ENCODE measurements around the gene TECPR2.
"Not testable (repeated sequence)": the region's sequence is repeated elsewhere in the genome, so short reads cannot be mapped to it uniquely, and the experiment has no call there.

The TECPR2 gene

DNA sequence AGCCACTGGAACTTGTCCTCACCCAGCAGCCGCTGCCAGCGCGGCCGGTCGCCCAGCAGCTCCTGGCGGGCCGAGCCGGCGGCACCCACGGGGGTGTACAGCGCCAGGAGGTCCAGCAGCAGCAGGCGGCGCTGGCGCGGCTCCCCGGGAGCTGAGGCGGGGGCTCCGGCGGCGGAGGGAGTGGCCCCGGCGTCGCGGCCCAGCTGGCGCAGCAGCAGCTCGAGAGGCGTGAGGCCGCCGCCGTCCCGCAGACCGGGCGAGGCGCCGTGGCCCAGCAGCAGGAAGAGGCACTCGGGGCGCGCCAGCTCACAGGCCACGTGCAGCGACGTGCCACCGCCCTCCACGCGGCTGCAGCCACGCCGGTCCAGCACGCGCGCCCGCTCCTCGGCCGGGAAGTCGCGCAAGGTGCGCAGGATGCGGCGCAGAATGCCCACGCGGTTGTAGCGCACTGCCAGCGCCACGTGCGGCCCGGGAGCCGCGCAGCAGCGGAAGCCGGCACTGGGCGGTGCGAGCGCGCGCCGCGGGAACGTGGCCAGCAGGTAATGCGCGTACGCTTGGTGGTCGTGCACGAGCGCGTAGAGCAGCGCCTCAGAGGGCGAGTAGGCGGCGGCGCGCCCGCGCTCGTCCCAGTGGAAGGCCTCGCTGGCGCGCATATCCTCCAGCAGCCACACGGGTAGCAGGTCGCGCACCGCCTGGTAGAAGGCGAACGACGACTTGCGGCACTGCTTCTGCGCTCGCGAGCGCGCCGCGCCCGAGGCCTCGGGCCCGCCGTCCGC is 144.5 kb downstream of the TECPR2 start:
- DNase-seq (ENCODE audit: low read depth in 2 of 3, low spot score in 1 of 3) = no peak

DNA sequence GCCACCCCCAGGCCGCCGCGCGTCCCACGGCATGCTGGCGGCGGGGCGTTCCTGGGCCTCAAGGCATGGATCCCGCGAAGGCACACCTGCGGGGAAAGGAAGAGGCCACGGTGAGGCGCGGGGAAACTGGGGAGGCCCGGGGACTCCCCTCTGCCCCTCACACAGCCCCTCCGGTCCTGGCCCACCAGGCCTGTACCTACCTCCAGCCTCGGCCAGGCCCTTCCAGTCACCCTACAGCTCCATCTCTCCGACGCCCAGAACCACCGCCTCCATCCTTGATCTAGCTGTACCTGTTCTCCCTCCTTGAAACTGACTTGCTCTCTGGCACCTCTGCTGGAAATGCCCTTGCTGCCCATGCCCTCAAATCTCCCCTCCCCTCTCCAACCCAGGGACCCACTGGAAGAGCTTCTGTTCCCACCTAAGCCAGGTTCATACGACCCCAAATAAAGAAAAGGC is 145.1 kb downstream of the TECPR2 start:
- no peak for DNase-seq (ENCODE audit: low read depth in 2 of 3, low spot score in 1 of 3)

DNA sequence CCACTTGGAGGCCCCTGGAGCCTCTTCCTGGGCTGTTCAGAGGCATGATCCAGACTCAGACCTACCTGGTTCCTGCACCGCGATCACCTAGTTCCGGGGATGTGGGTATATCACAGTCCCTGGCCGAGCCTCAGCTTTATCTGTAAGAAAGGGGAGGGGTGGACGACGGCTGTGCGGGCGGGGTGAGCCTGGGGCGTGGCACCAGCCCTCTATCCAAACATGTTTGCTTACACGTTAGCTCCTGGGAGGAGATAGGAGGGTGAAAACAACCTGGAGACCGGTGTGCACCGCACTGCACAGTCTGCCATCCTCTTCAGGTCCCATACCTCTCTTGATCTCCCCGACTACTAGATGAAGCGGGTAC is 145.7 kb downstream of the TECPR2 start:
- no peak for DNase-seq (ENCODE audit: low read depth in 2 of 3, low spot score in 1 of 3)

DNA sequence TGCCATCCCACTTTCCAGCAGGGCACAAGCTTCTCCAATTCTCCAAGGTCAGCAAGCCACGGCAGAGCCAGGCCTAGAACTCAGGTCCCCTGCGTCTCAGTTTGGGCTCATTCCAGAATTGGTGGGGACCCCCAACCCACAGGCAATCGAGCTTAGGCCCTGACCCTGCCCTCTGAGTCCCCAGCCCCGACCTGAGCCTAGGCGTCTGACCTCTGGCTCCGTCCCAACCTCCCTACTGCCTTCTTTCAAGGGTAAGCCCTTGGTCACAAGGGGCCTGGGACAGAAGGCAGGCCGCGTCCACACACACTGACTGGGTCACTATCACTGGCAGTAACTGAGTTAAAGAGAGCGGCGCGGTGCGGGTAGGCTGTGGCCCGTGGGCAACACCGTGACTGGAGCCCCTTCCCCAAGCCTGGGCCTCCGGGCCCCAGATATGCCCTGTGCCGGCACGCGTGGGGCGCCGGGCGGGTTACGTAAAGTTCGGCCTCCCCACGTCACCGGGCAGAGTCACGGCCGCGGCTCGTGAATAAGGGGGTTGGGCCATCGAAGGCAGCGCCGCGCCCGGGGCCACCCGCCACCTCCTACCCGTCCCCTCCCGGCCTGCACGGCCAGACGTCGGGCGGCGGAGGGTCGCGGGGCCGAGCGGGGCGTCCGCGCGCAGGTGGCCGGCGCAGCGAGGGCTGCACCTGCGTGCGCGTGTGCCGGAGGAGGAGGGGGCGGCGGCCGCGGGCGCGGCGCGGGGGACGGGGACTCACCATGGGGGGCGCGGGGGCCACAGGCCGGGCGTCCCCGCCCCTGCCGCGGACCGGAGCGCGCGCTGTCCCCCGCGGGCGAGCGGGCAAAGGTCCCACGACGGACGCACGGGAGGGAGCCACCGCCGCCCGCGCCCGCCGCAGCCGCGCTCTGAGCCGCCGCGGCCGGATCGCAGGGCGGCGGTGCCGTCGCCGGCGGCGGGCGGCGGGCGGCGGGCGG is 146.3 kb downstream of the TECPR2 start:
- DNase-seq (ENCODE audit: low read depth in 2 of 3, low spot score in 1 of 3) = no peak

DNA sequence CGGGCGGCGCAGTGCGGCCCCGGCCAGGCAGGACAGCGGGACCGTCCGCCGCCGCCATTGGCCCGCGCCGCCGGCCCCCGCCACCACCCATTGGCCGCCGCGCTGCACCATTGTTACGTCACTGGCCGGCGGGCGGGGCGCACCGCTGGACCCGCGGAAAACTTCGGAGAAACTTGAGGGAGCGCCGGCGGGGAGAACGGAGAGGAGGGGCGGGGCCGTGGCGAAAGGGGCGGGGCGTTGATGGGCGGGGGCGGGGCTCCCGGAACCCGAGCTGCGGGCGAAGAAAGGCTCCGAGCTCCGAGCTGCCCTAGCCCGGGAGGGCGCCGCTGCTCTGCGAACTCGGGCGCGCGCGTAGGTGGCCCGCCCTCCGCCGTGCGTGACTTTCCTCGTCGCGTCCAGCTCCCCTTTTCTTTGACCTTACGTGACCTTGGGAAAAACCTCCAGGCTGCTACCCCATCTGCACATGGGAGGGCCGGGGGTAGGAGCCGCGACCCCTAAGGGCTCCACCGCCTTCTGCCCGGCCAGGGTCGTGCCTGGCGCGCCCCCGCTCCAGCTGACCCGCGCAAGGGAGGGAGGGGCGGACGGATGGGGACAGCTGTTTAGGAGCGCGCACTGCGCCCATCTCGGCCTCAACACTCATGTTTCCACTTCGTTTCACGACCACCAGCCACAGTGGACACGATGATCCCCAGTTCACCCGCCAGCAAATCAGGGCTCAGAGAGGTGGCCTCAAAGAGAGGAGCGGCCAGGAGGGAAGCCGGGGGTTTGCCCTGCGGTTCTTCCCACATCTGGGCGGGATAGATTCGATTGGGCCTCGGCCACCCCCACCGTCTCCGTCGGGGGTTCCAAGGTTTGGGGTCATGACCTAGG is 147.2 kb downstream of the TECPR2 start, which contains the start of gene ANKRD9:
ANKRD9 (minus strand) TSS at position 31 of the 870 bp plus-strand sequence. CDS start 1,887 bp downstream, outside the sequence.
- DNase-seq (ENCODE audit: low read depth in 2 of 3, low spot score in 1 of 3) = peak; percentile 84 to 89 (median 87)

DNA sequence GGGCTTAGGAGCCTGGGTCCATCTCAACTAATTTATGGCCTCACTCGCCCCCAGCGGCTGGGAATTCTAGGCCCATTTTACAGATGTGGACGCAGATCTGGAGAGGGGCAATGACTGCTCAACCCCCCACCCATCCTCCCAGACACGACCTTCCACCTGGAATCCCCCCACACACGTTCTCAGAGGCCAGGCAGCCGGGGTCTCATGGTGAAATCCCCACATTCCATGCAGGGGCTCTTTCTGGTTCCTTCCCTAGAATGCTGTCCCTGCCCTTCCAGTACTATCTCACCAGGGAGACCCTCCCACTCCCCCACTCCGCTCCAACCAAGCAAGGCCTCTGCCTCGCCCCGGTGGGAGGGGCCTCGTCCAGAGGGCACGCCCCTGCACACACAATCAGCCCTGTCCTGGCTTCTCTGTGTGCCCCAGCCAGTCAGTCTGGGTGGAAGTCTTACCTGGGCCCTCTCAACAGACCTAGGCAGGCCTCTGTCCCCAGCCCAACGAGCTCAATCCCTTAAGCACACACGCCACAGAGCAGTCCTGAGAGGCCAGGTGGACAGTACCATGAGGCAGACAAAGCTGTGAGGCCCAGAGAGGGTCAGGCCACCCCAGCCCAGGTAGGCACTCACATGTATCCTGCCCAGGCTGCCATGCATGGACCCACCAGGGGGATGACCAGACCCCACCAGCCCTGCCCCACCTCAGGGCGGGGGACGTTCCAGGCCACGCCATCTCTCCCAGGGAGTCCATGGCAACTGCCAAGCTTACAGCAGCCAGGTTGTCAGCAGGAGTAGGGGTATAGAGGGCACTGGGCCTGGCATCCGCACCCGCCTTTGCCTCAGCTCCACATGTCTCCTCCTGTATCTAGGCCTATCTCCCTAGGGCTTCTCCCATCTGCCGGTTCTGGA is 148.1 kb downstream of the TECPR2 start:
- no peak for DNase-seq (ENCODE audit: low read depth in 2 of 3, low spot score in 1 of 3)

DNA sequence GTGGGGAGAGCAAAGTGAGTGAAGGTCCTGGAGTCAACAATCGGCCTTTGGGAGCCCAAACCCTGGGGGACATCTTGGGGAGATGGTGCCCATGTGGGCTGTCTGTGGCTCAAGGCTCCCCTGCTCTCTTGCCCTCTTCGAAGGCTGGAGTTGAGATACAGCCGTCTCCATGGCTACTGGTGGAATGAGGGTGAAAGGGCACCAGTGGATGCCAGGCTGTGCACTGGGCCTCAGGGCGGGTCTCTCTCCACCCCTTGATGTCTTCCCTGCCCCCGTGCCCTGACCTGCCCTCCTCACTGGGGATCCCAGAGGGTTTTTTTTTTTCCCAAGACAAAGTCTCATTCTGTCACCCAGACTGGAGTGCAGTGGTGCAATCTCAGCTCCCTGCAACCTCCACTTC is 148.8 kb downstream of the TECPR2 start:
- no peak for DNase-seq (ENCODE audit: low read depth in 2 of 3, low spot score in 1 of 3)

DNA sequence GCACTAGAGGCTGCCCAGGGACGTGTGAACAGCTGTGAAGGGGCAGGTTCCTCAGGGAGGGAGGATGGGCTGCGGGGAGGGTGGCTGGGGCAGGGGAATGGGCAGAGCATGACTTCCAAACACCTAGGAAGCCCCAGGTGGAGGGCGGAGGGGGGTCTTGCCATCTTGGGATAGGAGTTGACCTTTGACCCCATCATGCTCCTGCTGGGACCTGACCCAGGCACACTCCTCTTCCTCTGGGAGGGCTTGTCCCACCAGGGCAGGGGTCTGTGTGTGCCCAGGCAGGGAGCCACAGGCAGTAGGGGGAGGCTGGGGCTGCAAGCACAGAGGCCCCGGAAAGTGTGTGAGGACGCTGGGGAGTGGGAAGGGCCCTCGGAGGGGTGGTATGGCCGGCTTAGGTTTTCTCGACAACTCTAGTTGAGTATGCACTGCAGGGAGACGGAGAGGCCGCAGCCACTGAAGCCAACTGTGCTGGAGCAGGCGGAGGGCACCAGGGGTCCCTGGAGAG is 150.1 kb downstream of the TECPR2 start:
- DNase-seq (ENCODE audit: low read depth in 2 of 3, low spot score in 1 of 3) = no peak

DNA sequence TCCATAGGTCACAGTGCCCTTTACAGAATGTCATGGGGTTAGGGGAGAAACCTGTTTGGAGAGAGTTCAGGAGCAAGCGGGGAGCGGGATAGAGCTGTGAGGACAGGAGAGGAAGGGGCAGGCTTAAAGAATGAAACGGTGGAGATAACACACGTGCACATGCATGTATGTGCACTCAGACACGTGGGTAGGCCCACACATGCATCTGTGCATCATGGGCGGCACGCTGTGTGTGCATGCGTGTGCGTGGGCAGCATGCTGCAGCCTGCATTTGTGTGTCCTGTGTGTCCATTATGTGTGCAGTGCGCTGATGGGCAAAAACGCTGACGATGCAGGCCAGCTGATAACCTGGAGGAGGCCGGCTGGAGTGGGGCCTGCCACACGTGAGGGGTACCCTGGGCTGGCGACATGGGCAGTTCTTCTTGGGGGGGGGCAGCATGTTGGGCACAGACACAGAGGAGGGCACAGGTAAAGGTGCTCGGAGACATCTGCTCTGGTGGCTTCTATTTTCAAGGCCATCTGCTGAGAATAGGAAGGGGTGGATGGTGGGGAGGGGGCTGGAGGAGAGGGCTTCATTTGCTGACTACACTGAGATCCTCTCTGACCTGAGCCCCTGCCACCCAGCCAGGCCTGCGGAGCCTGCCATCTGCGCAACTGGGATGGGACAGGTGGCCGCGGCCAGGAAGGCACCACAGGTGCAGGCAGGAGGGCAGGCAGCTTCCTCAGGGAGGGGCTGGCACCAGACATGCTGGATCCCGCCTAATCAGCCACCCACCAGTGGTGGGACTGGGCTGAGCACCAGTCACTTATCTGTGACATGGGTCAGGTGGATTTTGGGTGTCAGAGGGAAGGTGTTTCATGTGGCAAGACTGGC is 151.4 kb downstream of the TECPR2 start:
- no peak for DNase-seq (ENCODE audit: low read depth in 2 of 3, low spot score in 1 of 3)

DNA sequence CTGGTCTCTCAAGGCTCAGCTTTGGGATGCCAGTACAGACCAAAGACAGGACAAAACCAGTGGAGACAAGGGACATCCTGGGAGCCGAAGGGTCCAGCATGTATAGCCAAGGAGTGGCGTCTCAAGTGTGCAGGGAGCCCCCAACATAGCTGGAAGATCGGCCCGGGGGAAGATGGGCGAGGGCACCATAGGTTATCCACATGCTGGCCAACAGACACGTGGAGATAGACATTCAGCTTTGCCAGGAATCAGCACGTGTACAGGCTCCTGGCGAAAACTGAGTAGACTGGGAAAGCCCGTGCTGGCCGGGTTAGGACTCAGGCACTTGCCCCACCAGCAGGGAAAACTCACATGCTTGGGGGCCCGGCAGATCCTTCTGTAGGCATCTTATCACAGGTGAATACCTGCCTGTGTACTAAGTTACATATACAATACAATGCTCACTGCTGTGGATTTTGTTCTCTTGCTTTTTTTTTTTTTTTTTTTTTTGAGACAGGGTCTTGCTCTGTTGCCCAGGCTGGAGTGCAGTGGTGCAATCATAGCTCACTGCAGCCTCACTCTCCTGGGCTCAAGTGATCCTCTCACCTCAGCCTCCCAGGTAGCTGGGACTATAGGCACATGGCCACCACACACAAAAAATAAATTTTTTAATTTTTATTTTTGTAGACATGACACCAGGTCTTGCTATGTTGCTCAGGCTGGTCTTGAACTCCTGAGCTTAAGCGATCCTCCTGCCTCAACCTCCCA is 152.4 kb downstream of the TECPR2 start:
- no peak for DNase-seq (ENCODE audit: low read depth in 2 of 3, low spot score in 1 of 3)

DNA sequence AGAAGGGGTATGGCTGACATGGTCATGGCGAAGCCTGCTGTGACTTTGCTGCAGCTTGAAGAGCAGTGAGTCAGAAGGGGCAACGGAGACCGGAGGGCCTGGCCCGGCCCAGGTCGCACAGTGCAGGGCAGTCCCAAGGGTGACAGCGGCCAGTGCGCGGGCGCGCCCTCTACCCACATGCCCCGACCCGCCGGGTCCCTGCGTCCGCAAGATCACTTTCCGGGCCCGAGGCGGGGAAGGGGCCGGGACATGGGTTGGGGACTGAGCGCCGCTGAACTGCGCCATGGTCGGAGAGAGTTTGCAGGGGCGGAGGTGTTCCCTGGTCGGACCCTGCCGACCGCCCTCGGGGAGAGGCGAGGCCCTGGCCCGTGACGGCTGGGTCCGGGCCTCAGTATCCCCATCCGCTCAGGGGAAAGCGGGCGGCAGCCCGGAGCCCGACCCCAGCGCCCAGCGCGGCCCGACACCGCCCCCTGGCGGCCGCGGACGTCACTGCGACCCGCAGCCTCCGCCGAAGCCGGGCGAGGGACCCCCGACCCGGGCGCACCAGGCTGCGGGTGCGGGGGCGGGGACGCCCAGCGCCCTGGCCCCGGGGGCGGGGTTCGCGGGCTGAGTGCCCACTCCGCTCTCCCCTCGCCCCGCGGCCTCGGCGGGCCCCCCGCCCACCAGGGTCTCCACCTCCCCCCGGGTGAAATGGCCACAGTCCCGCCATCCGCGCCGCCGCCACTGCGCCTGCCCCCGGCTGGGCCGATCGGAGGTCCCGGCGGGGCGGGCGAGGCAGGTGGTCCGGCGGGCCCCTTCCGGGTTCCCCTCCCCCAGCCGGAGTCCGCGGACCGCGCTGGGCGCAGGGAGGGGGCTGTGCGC is 154.0 kb downstream of the TECPR2 start:
- DNase-seq (ENCODE audit: low read depth in 2 of 3, low spot score in 1 of 3) = peak in 2 of 3 donors; percentile 46 to 56

DNA sequence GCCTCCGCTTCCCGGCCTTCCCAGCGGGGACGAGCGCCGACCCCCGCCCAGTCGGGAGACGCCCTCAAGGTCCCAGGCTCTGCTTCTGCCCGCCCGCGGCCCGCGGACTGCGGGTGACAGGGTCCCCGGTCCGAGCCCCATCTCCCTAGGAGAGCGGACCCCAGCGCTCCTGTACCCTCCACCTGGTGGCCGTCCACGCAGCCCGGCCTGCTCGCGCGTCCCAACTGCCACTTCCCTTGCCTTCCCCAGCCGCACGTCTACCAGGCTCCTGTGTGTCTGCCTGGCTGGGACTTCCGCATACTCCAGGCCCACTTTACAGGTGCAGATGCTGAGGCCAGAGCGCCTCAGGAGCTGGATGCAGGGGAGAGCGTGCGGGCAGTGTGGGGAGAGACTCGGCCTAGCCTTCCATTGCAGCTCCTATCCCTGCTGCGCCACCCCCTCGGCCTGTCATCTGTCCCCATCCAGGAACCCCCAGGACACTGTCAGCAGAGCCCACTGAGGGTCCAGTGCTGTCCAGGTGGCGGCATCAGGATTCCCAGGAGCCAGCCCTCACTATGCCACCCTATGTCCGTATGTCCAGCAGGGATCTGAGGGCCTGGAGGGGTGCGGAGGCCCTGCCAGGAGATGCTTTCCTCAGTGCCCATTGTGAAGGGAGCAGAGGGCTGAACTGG is 154.8 kb downstream of the TECPR2 start:
- DNase-seq (ENCODE audit: low read depth in 2 of 3, low spot score in 1 of 3) = no peak

DNA sequence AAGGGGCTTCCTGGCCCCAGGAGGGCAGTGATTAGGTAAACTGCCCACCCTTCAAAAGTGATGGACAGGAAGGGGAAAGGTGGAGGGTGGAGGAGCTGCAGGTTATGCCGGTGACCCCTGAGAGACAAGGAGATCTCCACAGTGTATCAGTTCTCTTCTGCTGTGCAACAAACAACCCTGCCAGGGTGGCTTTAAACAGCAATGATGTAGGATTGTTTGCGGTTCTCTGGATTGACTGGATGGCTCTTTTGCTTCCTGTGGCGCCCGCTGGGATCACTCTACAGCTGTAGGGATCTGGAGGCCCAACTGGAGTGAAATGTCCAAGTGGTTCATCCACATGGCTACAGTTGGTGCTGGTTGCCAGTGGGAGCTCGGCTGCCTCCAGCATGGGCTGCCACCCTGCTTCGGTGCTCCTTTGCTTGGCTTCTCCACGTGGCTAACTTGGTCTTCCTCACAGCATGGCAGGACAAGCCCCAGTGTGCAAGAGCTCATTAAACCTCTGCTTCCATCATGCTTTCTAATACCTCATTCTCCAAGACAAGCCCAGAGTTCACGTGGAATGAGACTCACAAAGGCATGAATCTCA is 155.4 kb downstream of the TECPR2 start:
- DNase-seq (ENCODE audit: low read depth in 2 of 3, low spot score in 1 of 3) = no peak

DNA sequence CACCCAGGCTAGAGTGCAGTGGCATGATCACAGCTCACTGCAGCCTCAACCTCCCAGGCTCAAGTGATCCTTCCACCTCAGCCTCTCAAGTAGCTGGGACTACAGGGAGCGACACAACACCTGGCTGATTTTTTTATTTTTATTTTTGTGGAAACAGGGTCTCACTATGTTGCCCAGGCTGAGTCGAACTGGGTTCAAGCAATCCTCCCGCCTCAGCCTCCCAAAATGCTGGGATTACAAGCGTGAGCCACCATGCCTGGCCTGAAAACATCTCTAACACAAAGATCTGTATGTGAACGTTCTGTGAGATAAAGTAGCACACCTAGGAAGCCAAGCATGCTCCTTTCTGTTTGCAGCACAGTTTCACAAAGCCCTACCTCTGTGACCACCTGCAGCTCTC is 157.0 kb downstream of the TECPR2 start:
- not testable (repeated sequence) for DNase-seq (ENCODE audit: low read depth in 2 of 3, low spot score in 1 of 3)

DNA sequence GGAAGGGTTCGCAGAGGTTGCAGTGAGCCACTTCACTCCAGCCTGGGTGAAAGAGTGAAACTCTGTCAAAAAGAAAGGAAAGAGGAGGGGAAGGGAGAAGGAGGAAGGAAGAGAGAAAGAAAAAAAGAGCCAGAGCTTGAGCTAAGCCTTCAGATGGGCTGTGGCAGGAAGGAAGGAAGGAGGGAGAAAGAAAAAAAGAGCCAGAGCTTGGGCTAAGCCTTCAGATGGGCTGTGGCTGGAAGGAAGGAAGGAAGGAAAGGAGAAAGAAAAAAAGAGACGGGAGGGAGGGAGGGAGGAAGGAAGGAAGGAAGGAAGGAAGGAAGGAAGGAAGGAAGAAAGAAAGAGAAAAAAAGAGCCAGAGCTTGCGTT is 160.4 kb downstream of the TECPR2 start:
- no peak for DNase-seq (ENCODE audit: low read depth in 2 of 3, low spot score in 1 of 3)

Data from stimulated activated CD4-positive, alpha-beta T cell treated with anti-CD3 and anti-CD28 coated beads, Interleukin-12 subunit alpha, Interleukin-12 subunit beta, amount 100 ng/mL, for 48 hours (primary cell).